HG03342 (cell line): ENCODE data around the gene OPCML.

Experiments used
- ATAC-seq: cut with Tn5 transposase; IDR thresholded peaks from one replicate; pipeline ENCODE4 v1.9.1; 2021; ENCODE audit warnings: mild to moderate bottlenecking, moderate library complexity; ENCODE audit not compliant: unreplicated experiment

Gene OPCML

DNA sequence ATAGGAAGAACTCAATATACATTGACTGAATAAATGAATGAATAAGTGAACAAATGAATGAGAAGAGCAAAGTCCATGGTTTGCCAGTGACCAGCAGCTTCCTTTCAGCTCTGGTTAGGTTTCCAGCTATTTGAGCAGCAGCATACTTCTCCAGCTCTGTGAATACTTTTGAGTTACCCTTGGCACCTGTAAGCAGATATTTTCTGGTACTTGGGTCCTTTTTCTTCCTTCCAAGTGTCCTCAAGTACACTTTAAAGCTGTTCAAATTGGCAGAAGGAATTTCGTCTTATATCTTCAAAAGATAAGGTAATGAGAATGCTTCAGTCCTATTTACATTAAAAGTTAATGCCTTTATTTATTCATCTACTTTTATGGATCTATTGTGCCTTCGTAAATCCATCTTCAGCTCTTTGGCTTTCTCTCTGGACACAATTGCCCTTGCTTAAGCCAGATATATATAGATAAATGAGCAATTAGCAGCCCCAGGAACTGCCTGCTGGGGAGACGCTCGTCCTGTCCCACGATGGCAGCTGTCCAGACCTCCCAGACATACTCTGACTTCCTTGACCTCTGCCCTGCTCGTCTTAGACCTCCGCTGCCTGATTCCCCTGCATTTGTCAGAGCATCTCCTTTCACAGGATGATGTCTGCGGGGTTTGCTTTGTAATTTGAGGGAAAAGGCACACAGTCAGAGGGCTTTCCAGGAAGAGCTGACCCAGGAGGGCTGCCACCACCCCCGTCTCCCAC lies 926.3 kb downstream of the OPCML start:
- ATAC-seq = no peak

DNA sequence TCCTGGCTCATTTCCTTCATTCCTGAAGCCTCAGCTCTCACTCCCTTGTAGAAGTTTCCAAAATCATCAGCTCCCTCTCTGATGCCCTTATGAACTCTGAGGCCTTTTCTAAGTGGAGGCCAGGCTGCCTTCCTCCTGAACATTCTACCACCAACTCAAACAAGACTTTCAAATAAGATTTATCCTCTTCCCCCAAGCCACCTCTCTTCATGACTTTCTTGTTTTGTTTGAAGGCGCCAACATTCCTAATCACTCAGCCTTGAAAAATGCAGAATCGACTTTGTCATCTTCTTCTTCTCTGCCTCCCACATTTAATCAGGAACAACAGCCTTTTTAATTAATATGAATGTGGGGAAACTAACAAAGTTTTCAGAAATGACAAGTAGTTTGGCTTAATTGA lies 927.9 kb downstream of the OPCML start:
- ATAC-seq = no peak

DNA sequence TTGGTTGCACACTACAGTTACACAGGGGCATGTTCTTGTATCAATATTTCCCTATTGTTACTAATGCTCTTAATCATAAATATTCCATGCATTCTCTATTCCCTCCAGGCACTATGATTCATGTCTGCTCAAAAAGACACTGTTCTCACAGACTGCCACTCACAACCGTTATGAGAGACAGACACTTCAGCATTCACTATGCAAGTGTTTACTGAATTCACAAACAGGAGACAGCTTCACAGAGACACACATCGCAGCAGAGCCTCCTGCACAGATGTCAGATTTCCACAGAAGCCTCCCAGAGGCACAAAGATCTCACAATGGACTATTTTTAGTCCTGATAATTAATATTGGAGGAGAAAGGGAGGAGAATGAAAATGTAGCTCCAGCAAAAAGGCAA lies 930.4 kb downstream of the OPCML start:
- ATAC-seq = no peak

DNA sequence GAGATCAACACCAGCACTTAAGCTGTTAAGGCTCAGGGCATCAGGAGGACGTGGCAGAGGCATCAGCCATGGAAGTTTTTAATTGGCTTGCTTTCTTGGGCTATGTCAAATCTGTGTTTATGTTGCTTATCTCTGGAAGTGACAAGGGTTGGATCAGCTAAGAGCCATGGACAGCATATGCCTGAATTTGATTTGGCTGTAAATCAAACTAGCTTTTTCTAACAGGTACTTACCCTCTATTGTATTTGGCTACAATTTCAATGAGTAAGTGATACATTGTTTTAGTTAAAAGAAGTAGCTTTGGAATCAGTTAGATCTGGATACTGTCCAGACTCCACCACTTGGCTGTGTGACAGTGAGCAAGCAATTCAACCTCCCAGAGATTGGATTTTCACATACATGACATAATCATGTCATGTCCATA lies 936.6 kb downstream of the OPCML start:
- no peak for ATAC-seq

DNA sequence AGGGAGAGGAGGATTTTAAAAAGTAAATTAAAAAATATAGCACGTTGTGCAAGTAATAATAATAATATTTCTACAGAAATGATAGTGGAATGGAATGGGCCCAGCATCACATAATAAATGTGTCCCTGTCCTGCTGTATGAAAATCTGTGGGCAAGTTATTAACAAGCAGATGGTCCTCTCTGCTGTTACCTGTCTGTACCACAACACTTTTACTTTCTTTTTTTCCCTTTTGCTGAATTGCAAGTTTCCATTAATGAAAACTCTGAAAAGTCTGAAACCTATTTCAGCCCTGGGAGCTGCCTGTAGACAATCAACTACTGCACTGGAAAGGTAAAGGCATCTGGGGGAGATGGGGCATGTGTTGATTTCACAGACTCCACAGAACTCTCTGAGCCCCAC lies 937.1 kb downstream of the OPCML start:
- no peak for ATAC-seq

DNA sequence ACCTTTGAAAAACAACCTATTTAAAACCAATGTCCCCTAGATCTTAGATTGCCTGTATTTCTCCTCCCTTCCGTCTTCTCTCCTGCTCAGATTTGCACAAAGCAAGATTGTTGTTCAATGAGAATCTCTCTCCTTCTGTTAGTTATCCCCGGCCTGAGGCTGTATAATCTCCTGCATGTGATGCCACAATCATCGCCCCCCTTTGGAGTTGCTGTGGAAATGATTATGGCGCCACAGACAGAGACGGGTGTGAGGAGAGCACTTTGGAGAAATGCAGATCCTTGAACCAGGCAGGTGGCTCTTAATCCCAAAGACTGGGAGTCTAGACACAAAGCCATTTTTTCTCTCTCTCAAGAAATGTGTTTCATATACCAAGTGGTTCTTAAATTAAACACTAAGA lies 941.3 kb downstream of the OPCML start:
- ATAC-seq = no peak

DNA sequence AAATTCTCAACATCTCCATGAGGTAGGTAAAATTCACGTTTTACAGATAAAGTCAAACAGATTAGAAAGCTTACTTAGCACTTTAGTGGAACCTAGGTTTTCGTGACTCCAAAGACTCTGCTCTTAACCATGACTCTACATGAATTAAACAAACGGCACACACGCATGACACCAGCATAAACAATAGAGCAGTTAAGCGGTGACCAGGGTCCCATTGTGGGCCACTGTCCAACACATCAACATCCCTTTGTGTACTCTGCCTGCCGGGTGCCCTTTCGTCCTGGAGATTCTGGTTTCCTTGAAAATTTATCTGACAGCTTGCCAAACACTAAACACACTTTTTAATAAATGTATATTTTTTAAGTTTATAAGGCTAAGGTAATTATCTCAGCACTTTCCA lies 941.7 kb downstream of the OPCML start:
- ATAC-seq = no peak

DNA sequence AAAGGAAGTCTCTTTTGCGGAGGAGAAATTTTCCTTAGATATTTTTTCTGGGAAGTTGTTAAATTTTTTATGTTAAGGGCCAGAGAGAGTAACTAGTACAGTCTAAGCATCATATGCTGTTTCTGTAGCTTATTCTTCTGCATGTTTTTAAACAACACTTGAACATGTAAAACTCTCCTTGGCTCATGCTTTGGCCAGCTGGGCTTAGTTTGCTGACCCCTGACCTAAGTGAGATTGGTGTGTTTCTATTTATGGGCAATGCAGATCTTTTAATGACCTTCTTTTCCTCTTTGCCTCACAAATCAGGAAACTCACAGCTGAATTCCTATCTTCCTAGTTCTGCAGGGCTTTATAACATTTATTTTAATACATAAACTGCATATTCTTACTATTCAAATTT lies 942.5 kb downstream of the OPCML start:
- ATAC-seq = no peak

DNA sequence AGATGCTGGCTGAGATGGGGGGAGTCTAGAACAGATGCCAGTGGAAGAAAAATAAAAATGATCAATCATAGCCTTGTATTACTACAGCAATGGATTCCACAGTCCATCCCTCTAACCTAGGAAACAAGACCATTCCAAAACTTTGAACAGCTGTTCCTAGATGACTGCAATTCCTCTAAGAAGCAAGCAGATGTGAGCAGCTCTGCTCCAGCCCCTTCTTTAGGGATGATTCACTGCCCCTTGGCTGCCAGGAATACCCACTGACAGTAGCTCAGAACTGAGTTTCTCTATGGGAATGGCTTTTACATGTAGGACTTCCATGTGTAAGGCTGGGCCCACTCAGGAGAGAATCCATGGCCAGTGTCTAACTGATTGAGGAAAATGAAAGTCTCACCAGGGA lies 943.9 kb downstream of the OPCML start:
- no peak for ATAC-seq

DNA sequence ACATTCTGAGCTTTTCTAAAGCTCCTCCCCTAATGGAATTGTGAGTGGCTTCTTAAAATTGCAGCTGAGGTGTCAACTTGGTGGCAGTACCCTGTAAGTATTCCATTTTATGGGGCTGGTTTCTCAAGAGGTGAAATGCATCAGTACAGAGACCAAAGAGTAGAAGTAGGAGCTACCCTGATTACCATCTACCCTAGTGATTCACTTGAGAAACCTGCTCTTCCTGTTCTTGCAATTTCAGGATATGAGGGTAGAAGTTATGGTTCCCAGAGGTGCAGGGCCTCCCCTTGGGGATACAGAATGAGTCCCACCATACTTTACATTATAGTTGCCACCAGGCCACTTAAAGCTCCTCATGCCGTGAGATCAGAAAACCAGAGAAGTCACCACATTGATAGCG lies 944.6 kb downstream of the OPCML start:
- ATAC-seq = no peak

DNA sequence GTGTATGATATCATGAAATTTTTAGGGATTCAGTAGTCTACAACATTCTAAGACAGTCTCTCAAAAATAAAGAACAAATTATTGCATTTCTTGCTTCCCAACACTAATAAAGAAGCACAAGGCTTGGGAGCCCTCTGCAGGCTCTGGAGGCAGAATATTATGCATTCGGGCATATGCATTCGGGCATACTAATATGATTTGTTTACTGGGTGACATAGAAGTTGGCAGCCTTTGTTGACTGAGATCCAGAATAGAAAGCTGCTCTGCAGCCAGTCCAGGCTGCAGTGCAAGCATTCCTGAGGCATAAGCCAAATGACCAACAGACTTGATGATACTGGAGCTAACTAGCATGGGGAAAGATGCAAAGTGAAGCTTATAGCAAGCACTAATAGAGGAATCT lies 945.5 kb downstream of the OPCML start:
- no peak for ATAC-seq

DNA sequence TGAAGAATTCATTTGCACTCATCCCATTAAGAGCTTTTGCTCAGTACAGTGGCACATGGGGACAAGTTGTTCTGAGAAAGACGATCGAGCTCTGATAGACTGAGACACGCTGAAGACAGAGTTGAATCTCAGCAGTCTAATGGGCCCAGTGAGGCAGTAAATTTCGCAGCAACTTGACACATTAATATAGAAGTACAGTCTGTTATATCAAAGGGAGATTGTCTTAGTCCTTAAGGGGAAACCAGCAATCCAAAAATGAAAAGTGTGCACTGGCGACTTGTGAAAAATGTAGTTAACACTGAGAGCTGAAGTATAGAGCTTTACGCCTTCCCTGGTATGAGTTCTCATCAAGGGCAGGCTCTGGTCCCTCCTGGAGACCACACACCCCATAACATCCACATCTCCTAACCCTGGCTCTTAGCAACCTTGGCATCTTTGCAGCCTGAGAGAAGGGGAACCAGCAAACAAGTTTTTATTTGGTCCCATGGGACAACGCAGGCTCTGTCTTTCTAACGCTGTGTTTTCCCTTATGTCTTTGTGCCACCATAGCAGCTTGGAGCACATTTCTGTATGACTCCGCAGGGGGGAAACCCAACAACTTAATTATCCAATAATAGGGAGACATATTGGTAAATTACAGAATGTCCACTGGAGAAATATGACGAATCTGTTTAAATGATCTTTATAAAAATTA lies 952.5 kb downstream of the OPCML start:
- no peak for ATAC-seq

DNA sequence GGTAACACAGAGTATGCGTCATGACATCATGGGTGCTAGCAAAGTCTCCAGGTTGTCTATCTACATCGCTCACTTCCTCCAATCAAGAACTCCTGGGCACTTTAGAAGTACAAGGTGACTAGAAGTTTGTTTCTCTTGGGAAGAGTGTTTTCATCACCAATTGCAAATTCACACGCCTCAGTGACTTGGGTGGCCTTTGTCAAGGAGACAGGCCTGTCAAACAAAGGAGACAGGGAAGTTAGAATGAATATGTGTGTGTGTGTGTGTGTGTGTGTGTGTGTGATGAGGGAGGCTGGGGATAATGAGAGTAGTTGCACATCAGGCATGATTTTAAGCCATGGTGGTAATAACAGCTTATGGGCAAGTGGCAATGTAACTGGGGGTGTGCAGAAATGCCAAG lies 953.2 kb downstream of the OPCML start:
- no peak for ATAC-seq

DNA sequence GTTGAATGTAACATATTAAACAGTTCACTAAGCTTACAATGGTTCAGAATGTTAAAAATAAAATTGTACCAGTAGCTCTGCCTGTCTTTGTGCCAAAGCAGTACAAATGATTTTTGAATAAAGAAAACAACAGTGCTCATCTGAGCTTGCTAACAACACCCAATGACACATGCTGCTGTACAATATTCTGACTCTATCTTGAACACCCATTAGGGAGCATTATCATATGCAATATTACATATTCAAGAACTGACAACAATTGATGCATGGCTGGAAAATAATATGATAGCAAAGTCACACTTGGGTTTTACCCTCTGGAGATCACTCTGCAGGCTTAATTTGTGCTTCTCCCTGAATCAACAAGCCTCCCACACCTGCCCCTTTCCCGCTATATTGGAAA lies 953.7 kb downstream of the OPCML start:
- no peak for ATAC-seq

DNA sequence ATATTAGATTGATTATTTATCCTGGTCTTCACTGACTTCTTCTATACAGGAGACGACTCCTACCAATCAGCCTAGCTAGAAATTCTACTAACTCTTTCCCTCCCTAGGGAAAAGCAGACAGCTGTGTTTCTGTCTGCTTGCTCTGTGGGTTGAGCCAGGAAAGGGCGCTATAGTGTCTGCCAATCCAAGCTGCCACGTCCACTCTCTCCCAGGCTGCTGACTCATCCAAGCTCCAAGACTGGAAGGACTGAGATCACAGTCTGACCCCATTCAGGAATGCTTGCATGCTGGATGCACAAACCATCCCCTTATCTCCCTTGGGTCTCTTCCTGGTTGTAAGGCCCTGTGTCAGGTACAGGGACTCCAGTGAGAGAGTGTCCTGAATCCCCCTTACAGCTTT lies 955.6 kb downstream of the OPCML start:
- ATAC-seq = no peak

DNA sequence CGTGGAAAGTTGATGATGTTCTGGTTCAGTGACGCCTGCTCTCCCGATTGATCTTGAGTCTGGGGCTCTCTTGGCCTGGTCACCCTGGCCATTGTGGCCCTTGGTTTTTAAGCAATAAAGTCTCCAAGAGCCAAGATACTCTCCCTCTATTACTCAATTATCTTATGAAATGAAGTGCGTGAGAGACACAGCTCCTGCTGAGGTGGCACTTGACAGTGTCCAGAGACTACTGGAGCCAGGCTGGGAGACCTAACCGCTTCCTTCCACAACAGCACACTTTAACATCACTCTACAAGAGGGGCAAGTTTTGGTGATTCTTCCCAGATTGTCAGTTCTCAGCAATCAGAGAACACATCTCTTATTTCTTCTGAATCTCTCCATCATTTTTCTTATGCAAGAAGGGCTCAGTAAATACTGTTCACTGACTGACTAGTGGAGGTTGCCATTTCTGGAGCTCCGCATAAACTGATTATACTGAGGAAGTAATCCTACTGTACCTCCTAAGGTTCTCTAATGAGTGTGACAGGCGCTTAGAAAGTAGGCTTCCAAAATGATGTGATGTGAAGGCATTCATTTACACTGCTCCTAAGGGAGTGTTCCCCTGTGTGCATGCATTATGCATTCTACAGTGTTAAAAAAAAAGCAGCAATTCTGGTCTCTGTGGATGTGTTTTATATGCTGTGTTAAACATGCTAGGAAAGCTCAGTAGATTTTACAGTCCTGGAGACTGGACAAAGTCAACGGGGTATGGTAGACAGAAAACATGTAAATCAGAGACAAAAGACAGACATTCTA lies 968.0 kb downstream of the OPCML start:
- ATAC-seq = no peak

DNA sequence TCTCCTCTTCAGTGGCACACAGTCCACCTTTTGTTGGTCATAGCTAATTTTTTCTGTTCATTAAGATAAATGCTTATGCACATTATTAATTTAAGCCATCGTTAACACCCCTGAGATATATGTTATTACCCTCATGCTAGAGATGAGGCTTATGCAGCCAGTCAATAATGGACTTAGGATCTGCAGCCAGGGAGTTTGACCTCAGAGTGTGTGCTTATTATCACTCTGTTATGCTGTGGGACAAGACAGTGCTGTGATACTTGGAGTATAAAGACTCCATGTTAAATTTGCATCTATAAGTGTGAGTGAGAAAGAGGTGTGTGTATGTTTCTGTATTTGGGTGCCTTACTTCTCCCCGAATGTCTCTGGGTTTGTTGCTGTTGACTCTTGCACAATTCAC lies 969.3 kb downstream of the OPCML start:
- no peak for ATAC-seq

DNA sequence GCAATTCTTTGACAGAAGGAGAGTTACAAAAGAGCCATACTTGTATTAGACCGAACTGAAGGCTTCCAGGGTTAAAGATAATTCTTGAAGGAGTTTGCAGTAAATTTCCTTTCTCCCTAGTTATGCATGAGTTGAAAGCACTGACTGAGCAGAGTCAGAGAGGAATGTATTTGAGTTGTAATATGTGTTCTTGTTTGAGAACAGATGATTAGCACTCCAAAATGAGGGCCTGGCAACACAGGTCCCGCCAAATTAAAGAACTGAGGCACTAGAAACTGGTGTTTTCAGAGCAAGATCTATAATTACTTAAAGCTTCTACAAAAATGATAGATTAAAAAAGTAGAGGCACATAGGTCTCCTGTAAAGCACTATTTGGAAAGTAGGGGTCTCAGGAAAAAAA lies 970.4 kb downstream of the OPCML start:
- ATAC-seq = no peak

DNA sequence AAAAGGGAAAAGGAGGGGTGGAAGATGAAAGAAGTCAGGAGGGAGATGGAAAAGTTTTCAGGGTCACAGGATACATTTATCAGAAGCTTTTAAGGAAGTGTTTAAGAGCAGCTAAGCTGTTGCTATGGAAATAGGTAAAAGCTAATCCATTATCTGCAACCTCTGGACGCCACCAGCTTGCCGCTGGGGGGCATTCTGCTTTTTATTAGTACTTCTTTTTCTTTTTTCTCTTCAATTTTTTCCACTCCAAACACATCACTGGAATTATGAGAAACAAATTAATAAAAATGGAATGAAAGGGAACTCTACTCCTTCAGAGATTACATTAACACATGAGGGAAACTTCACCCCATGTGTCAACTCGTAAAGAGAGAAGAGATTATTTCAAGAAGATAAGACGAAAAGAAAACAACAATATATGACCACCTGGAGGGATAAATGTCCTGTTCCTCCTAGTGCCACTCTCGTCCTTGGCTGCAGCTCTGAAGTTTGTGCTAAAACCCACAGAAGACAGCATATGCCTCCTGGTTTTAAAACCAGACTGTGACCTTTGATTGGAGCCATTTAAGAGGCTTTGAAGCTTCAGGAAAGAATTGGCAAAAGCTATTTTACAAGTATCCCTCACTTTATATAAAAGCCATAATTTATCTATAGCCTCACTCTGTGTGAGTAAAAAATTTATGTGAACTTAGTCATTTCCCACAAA lies 972.8 kb downstream of the OPCML start:
- no peak for ATAC-seq

DNA sequence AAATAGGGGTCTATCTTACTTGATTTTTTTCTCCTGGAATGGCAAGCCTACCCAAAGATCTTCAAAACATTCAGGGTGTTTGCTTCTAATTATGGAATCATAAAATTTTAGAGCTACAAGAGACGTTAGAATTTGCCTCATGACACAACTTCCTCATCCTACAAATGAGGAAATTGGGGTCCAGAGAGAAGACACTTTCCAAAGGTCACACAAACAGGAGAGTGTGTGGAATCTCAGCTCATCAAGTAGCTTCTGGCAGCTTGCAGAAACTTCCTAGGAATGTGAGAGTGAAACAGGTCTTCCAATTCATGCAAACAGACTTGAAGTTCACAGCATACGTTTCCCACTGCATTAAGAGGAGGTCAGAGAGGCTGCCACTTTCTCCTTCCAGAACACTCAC lies 976.0 kb downstream of the OPCML start:
- ATAC-seq = no peak

DNA sequence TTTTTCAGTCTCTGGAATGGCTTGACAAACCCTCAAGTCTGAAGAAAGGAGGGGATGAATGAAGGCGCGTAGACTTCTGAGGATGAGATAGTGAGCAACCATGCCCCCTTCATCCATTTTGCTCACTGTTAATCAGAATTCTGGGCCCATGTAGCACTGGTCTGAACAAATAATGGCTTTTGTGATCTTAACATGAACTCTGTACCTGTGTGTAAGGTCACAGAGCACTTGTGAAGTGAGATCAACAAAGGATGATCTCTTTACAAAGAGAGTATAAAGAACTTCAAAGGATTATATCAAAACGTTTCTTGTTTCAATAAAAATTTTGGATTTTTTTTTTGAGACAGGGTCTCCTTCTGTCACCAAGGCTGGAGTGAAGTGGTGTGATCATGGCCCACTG lies 976.7 kb downstream of the OPCML start:
- no peak for ATAC-seq
